H9 (cell line): ENCODE data around the gene HNRNPF. TPM values are rescaled to one million over a fixed set of nuclear protein-coding genes. Genes with fewer than 3 reads are reported as not detected.

ENCODE experiments used
- DNase-seq: peaks from one replicate; pipeline ENCODE4 v3.0.0-alpha.2; 2017
- H2AFZ ChIP-seq: one replicate; pipeline ENCODE4 v1.6.1; 2013; ENCODE audit warnings: mild to moderate bottlenecking, low read length, control low read depth, moderate library complexity
- H2AK5ac ChIP-seq: 2 replicates; pipeline ENCODE4 v1.6.1; 2013; ENCODE audit warnings: low read length, control low read depth, mixed read lengths; ENCODE audit not compliant: insufficient read length
- H2BK120ac ChIP-seq: one replicate; pipeline ENCODE4 v1.6.1; 2013; ENCODE audit warnings: low read depth, mild to moderate bottlenecking, low read length, control low read depth, inconsistent platforms; ENCODE audit not compliant: poor library complexity, severe bottlenecking
- H2BK12ac ChIP-seq: 2 replicates; pipeline ENCODE4 v1.6.1; 2013; ENCODE audit warnings: low read length, control low read depth, mixed read lengths, low read depth; ENCODE audit not compliant: insufficient read length
- H2BK15ac ChIP-seq: 2 replicates; pipeline ENCODE4 v1.6.1; 2013; ENCODE audit warnings: low read depth, low read length, control low read depth
- H2BK20ac ChIP-seq: one replicate; pipeline ENCODE4 v1.6.1; 2013; ENCODE audit warnings: low read depth, mild to moderate bottlenecking, low read length, control low read depth, inconsistent platforms; ENCODE audit not compliant: poor library complexity, severe bottlenecking
- H2BK5ac ChIP-seq: 2 replicates; pipeline ENCODE4 v1.6.1; 2013; ENCODE audit warnings: low read length, control low read depth, mixed read lengths; ENCODE audit not compliant: insufficient read length
- H3K14ac ChIP-seq: 2 replicates; pipeline ENCODE4 v1.6.1; 2013; ENCODE audit warnings: low read length, control low read depth; ENCODE audit not compliant: insufficient read depth
- H3K18ac ChIP-seq: 2 replicates; pipeline ENCODE4 v1.6.1; 2013; ENCODE audit warnings: low read depth, mild to moderate bottlenecking, mixed read lengths, low read length, control low read depth; ENCODE audit not compliant: insufficient read length
- H3K23ac ChIP-seq: 2 replicates; pipeline ENCODE4 v1.6.1; 2013; ENCODE audit warnings: low read length, control low read depth, mixed read lengths, low read depth; ENCODE audit not compliant: insufficient read length
- H3K23me2 ChIP-seq: 2 replicates; pipeline ENCODE4 v1.6.1; 2013; ENCODE audit warnings: low read depth, mild to moderate bottlenecking, mixed read lengths, low read length, control low read depth; ENCODE audit not compliant: insufficient read length, poor library complexity, severe bottlenecking
- H3K27ac ChIP-seq: 2 replicates; pipeline ENCODE4 v1.5.1; 2013; ENCODE audit warnings: low read length, control low read depth, mixed read lengths, low read depth; ENCODE audit not compliant: insufficient read length
- H3K27me3 ChIP-seq: 2 replicates; pipeline ENCODE4 v1.6.1; 2013; ENCODE audit warnings: low read length, control low read depth, inconsistent platforms; ENCODE audit not compliant: insufficient read depth
- H3K4ac ChIP-seq: 2 replicates; pipeline ENCODE4 v1.6.1; 2013; ENCODE audit warnings: low read depth, mild to moderate bottlenecking, control low read depth, inconsistent platforms, low read length, moderate library complexity
- H3K4me1 ChIP-seq: 2 replicates; pipeline ENCODE4 v1.6.1; 2013; ENCODE audit warnings: low read length, control low read depth, inconsistent platforms; ENCODE audit not compliant: insufficient read depth
- H3K4me2 ChIP-seq: 2 replicates; pipeline ENCODE4 v1.6.1; 2013; ENCODE audit warnings: low read length, control low read depth, mixed read lengths; ENCODE audit not compliant: insufficient read length, insufficient read depth
- H3K56ac ChIP-seq: 2 replicates; pipeline ENCODE4 v1.6.1; 2013; ENCODE audit warnings: low read depth, mild to moderate bottlenecking, mixed read lengths, low read length, control low read depth; ENCODE audit not compliant: insufficient read length
- H3K79me1 ChIP-seq: 2 replicates; pipeline ENCODE4 v1.6.1; 2013; ENCODE audit warnings: low read depth, mild to moderate bottlenecking, moderate library complexity, low read length, control low read depth, inconsistent platforms; ENCODE audit not compliant: insufficient read depth, poor library complexity, severe bottlenecking
- H3K79me2 ChIP-seq: 2 replicates; pipeline ENCODE4 v1.6.1; 2013; ENCODE audit warnings: low read length, control low read depth, inconsistent platforms; ENCODE audit not compliant: insufficient read depth
- H3K9ac ChIP-seq: 2 replicates; pipeline ENCODE4 v1.6.1; 2013; ENCODE audit warnings: low read length, control low read depth, mixed read lengths; ENCODE audit not compliant: insufficient read length; ENCODE audit errors: extremely low read depth
- H3K9me3 ChIP-seq: one replicate; pipeline ENCODE4 v1.6.1; 2013; ENCODE audit warnings: low read depth, low read length, inconsistent platforms; ENCODE audit not compliant: control insufficient read depth
- H3T11ph ChIP-seq: one replicate; pipeline ENCODE4 v1.6.1; 2013; ENCODE audit warnings: mild to moderate bottlenecking, low read length, control low read depth, inconsistent platforms
- H4K20me1 ChIP-seq: one replicate; pipeline ENCODE4 v1.6.1; 2013; ENCODE audit not compliant: control insufficient read depth, insufficient read length, insufficient read depth
- H4K5ac ChIP-seq: 2 replicates; pipeline ENCODE4 v1.6.1; 2013; ENCODE audit warnings: low read depth, mild to moderate bottlenecking, mixed read lengths, low read length, control low read depth; ENCODE audit not compliant: insufficient read length
- H4K8ac ChIP-seq: replicated peaks from 2 replicates; pipeline ENCODE4 v1.6.1; 2013; ENCODE audit warnings: low read length, control low read depth, mixed read lengths, low read depth; ENCODE audit not compliant: insufficient read length
- H4K91ac ChIP-seq: 2 replicates; pipeline ENCODE4 v1.6.1; 2013; ENCODE audit warnings: low read depth, mild to moderate bottlenecking, moderate library complexity, mixed read lengths, low read length, control low read depth; ENCODE audit not compliant: insufficient read length
- H3K27ac Mint-ChIP-seq, 3 experiments: 2 replicates in 2 of 3; 3 replicates in 1 of 3; pipeline ENCODE4 v1.8.0; 2020 to 2021; ENCODE audit warnings: mixed read lengths in 3 of 3, mild to moderate bottlenecking in 1 of 3, moderate library complexity in 1 of 3
- H3K27me3 Mint-ChIP-seq: 2 replicates; pipeline ENCODE4 v1.8.0; 2021; ENCODE audit warnings: low read depth, mild to moderate bottlenecking, moderate library complexity, mixed read lengths
- H3K36me3 Mint-ChIP-seq, 3 experiments: 2 replicates in 2 of 3; 3 replicates in 1 of 3; pipeline ENCODE4 v1.8.0; 2020 to 2021; ENCODE audit warnings: low read depth in 3 of 3, mixed read lengths in 3 of 3; ENCODE audit not compliant: insufficient read depth in 1 of 3
- H3K4me1 Mint-ChIP-seq, 2 experiments: 2 replicates each; pipeline ENCODE4 v1.8.0; 2020; ENCODE audit warnings: mixed read lengths in 2 of 2
- H3K4me3 Mint-ChIP-seq, 2 experiments: 2 replicates in 1 of 2; 3 replicates in 1 of 2; pipeline ENCODE4 v1.8.0; 2020 to 2021; ENCODE audit warnings: mild to moderate bottlenecking in 2 of 2, mixed read lengths in 2 of 2, moderate library complexity in 1 of 2
- H3K9me3 Mint-ChIP-seq, 2 experiments: 2 replicates in 1 of 2; 3 replicates in 1 of 2; pipeline ENCODE4 v1.8.0; 2020; ENCODE audit warnings: mild to moderate bottlenecking in 2 of 2, mixed read lengths in 2 of 2, moderate library complexity in 1 of 2
- WGBS: extraction: QIAGEN DNeasy Blood & Tissue Kit; methylation state at CpG from one replicate; pipeline ENCODE4 v1.1.7; 2013; ENCODE audit warnings: missing lambda C conversion rate, low lambda C conversion rate, mixed read lengths; ENCODE audit not compliant: insufficient read length; ENCODE audit errors: extremely low coverage; 5-methylcytosine and 5-hydroxymethylcytosine counted together
- total RNA-seq: library from RNA; stranded (reverse); gene quantifications from 2 replicates; pipeline ENCODE4 v1.2.1, GENCODE V29; 2021
- TF ChIP-seq, protein P1 (sequence below): fragments of 200-600 bp; sonication (generic); conservative IDR thresholded peaks from 3 replicates; pipeline ENCODE4 v1.8.0; 2021; ENCODE audit warnings: antibody characterized with exemption, mild to moderate bottlenecking

The HNRNPF gene
- total RNA-seq, 1 experiment from 2014 or later: 411 TPM

- Histone ChIP-seq H3K79me1 (no peaks in the 10 kb centered on the region), H2BK5ac (no peak overlapping the region), H3K18ac (no peak overlapping the region), H3K14ac (no peak overlapping the region), H3K27ac (no peak overlapping the region), H3K4me2 (no peak overlapping the region), H3K9ac (no peak overlapping the region), H2BK120ac (no peak overlapping the region), H4K8ac (no peak overlapping the region), H2BK15ac (no peak overlapping the region), H4K91ac (no peak overlapping the region), H3K56ac (no peak overlapping the region), H4K5ac (no peak overlapping the region), H4K20me1 (no peaks in the 10 kb centered on the region), H2AFZ (no peak overlapping the region), H2BK20ac (no peak overlapping the region), H3K23ac (no peak overlapping the region), H2AK5ac (no peak overlapping the region), H3K79me2 (peaks cover 73% of the 10 kb centered on the region), H3K27me3 (no peaks in the 10 kb centered on the region), H2BK12ac (no peak overlapping the region), H3T11ph (no peak overlapping the region), H3K4ac (no peak overlapping the region), H3K4me1 (peaks cover 4% of the 10 kb centered on the region; the same call in 1 of the 2 replicates), H3K23me2 (peaks cover 4% of the 10 kb centered on the region), H3K9me3 (no peaks in the 10 kb centered on the region)
- no peak for DNase-seq
- Mint-ChIP-seq H3K27ac (peak overlapping the region; percentile 0 to 98 (median 77); a peak in 6 of 7 replicates), H3K9me3 (no peaks in the 10 kb centered on the region; a peak in 1 of 5 replicates), H3K4me1 (peaks cover 66 to 80% of the 10 kb centered on the region in 2 experiments), H3K27me3 (peaks cover 2% of the 10 kb centered on the region), H3K4me3 (peak overlapping the region; percentile 31 to 69), H3K36me3 (peaks cover 5 to 37% (median 15%) of the 10 kb centered on the region in 3 experiments; a peak in 6 of 7 replicates)
- no CpG with 5 or more reads among the region's 4 CpGs for WGBS
- TF ChIP-seq, protein P1, sequence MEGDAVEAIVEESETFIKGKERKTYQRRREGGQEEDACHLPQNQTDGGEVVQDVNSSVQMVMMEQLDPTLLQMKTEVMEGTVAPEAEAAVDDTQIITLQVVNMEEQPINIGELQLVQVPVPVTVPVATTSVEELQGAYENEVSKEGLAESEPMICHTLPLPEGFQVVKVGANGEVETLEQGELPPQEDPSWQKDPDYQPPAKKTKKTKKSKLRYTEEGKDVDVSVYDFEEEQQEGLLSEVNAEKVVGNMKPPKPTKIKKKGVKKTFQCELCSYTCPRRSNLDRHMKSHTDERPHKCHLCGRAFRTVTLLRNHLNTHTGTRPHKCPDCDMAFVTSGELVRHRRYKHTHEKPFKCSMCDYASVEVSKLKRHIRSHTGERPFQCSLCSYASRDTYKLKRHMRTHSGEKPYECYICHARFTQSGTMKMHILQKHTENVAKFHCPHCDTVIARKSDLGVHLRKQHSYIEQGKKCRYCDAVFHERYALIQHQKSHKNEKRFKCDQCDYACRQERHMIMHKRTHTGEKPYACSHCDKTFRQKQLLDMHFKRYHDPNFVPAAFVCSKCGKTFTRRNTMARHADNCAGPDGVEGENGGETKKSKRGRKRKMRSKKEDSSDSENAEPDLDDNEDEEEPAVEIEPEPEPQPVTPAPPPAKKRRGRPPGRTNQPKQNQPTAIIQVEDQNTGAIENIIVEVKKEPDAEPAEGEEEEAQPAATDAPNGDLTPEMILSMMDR: no peak
These were observed 6.8 kb downstream of the HNRNPF start for GRCh38 chr10:43402176-43402575.
